Upper lobe of right lung (tissue), 1 donor: Measurements from ENCODE around the gene CEP112. TPM values are rescaled to one million over a fixed set of nuclear protein-coding genes. Genes with fewer than 3 reads are reported as not detected.
A peak's percentile ranks its signal among the peaks of the same experiment; 100 is the strongest.

Experiments used
- ATAC-seq: fragments of 200-7000 bp; cut with Tn5 transposase; one replicate; pipeline ENCODE4 v1.9.1; 2020; ENCODE audit warnings: mild to moderate bottlenecking, moderate library complexity
- DNase-seq: peaks from one replicate; pipeline ENCODE4 v3.0.0-alpha.2; 2020
- H3K27ac ChIP-seq: fragments of 200-600 bp; one replicate; pipeline ENCODE4 v1.8.0; 2022
- H3K27me3 ChIP-seq: fragments of 200-600 bp; one replicate; pipeline ENCODE4 v1.8.0; 2022; ENCODE audit warnings: mild to moderate bottlenecking
- H3K36me3 ChIP-seq: fragments of 200-600 bp; one replicate; pipeline ENCODE4 v1.8.0; 2022
- H3K4me1 ChIP-seq: fragments of 200-600 bp; one replicate; pipeline ENCODE4 v1.8.0; 2022
- H3K4me3 ChIP-seq: fragments of 200-600 bp; one replicate; pipeline ENCODE4 v1.8.0; 2022; ENCODE audit warnings: mild to moderate bottlenecking
- H3K9me3 ChIP-seq: fragments of 200-600 bp; one replicate; pipeline ENCODE4 v1.8.0; 2022
- intact Hi-C: fragments of 100-400 bp; cut with DNase I; formaldehyde crosslinking; loops from one replicate; pipeline ENCODE4 v1.11.0; 2022
- total RNA-seq: library from RNA; stranded (reverse); fragmentation: NEBNext Ultra II Directional; extraction: Animal tissue kit (Norgen Biotek cat#: 25700); gene quantifications from one replicate; pipeline ENCODE4 v1.2.1, GENCODE V29; 2021
- TF ChIP-seq, protein P1 (sequence below): fragments of 200-600 bp; IDR thresholded peaks from one replicate; pipeline ENCODE4 v1.8.0; 2022; ENCODE audit warnings: antibody characterized with exemption
- donor health status: DM: no; HTN: yes; CAD: no; lungs with severe emphysema.

CEP112 gene
- total RNA-seq, 1 donor from 2014 or later, result 32.9 TPM

- Histone ChIP-seq H3K27me3 (no peaks in the 10 kb centered on the region), H3K4me3 (no peak overlapping the region), H3K27ac (no peak overlapping the region), H3K4me1 (no peaks in the 10 kb centered on the region), H3K36me3 (peaks cover 10% of the 10 kb centered on the region), H3K9me3 (no peaks in the 10 kb centered on the region)
- no peak for ATAC-seq
- intact Hi-C loops, result no loop called here
- no peak for DNase-seq
- TF ChIP-seq, protein P1, sequence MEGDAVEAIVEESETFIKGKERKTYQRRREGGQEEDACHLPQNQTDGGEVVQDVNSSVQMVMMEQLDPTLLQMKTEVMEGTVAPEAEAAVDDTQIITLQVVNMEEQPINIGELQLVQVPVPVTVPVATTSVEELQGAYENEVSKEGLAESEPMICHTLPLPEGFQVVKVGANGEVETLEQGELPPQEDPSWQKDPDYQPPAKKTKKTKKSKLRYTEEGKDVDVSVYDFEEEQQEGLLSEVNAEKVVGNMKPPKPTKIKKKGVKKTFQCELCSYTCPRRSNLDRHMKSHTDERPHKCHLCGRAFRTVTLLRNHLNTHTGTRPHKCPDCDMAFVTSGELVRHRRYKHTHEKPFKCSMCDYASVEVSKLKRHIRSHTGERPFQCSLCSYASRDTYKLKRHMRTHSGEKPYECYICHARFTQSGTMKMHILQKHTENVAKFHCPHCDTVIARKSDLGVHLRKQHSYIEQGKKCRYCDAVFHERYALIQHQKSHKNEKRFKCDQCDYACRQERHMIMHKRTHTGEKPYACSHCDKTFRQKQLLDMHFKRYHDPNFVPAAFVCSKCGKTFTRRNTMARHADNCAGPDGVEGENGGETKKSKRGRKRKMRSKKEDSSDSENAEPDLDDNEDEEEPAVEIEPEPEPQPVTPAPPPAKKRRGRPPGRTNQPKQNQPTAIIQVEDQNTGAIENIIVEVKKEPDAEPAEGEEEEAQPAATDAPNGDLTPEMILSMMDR, result no peak
Measured at GRCh38 chr17:66054242-66054641, 137.7 kb downstream of the CEP112 start.

- Histone ChIP-seq H3K9me3 (no peaks in the 10 kb centered on the region), H3K4me1 (no peaks in the 10 kb centered on the region), H3K4me3 (no peak overlapping the region), H3K27ac (no peak overlapping the region), H3K27me3 (no peaks in the 10 kb centered on the region), H3K36me3 (no peaks in the 10 kb centered on the region)
- no peak for ATAC-seq
- DNase-seq, result no peak
- TF ChIP-seq, protein P1, result no peak
- intact Hi-C loops, result no loop called here
Measured at GRCh38 chr17:66044083-66044482, 147.8 kb downstream of the CEP112 start.

GRCh38 chr17:66043419-66043818 lies 148.5 kb downstream of the CEP112 start:
- Histone ChIP-seq H3K4me1 (no peaks in the 10 kb centered on the region), H3K27ac (no peak overlapping the region), H3K27me3 (no peaks in the 10 kb centered on the region), H3K4me3 (no peak overlapping the region), H3K9me3 (no peaks in the 10 kb centered on the region), H3K36me3 (no peaks in the 10 kb centered on the region)
- DNase-seq (no peak), ATAC-seq (no peak)
- TF ChIP-seq, protein P1, result no peak
- intact Hi-C loops, result no loop called here

DNA sequence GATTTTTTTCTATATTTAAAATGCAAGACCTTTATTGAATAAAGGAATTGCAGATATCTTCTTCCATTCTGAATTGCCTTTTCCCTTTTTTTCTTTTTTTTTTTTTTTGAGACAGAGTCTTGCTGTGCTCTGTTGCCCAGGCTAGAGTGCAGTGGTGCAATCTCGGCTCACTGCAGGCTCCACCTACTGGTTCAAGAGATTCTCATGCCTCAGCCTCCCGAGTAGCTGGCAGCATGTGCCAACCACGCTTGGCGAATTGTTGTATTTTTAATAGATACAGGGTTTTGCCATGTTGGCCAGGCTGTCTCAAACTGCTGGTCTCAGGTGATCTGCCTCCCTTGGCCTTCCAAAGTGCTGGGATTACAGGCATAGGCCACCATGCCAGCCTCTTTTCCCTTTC lies 151.5 kb downstream of the CEP112 start:
- Histone ChIP-seq H3K4me3 (no peak overlapping the region), H3K27me3 (no peaks in the 10 kb centered on the region), H3K36me3 (no peaks in the 10 kb centered on the region), H3K4me1 (no peaks in the 10 kb centered on the region), H3K27ac (no peak overlapping the region), H3K9me3 (no peaks in the 10 kb centered on the region)
- ATAC-seq (no peak), DNase-seq (no peak)
- TF ChIP-seq, protein P1, result peak; percentile 23
- intact Hi-C loops, result no loop called here

DNA sequence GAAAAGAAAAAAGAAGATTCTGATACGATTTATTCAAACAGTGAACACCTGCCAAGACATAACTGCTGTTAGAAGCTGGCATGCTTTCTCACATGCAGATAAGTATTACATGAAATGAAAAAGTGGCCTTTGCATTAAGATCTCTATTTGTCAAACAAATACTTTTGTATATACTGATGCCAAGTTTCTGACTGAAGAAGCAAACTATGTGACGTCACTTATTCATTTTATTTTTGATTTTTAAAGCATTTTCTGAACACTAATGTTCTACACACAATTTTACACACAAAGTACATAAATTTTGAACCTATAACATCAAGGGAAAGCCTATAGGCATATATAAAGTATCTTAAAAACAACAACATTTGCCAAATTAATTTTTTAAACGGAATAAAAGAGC lies 153.8 kb downstream of the CEP112 start:
- intact Hi-C loops, result no loop called here
- ATAC-seq, result no peak
- TF ChIP-seq, protein P1, result no peak
- no peak overlapping the region for H3K4me3 ChIP-seq
- no peaks in the 10 kb centered on the region for H3K9me3 ChIP-seq
- no peaks in the 10 kb centered on the region for H3K36me3 ChIP-seq
- DNase-seq, result no peak
- H3K27me3 ChIP-seq, result no peaks in the 10 kb centered on the region
- no peak overlapping the region for H3K27ac ChIP-seq
- H3K4me1 ChIP-seq, result no peaks in the 10 kb centered on the region

GRCh38 chr17:66037221-66037620 lies 154.7 kb downstream of the CEP112 start:
- ATAC-seq (no peak), DNase-seq (no peak)
- H3K4me3 ChIP-seq, result no peak overlapping the region
- H3K9me3 ChIP-seq, result no peaks in the 10 kb centered on the region
- no peaks in the 10 kb centered on the region for H3K36me3 ChIP-seq
- intact Hi-C loops, result no loop called here
- no peak overlapping the region for H3K27ac ChIP-seq
- H3K27me3 ChIP-seq, result no peaks in the 10 kb centered on the region
- no peaks in the 10 kb centered on the region for H3K4me1 ChIP-seq
- TF ChIP-seq, protein P1, result no peak
